Stomach smooth muscle (tissue), 2 donors: ENCODE measurements around the gene RAPGEFL1.

ENCODE experiments used
- H3K27ac ChIP-seq: one replicate; pipeline ENCODE4 v1.7.0; 2013; ENCODE audit warnings: mild to moderate bottlenecking, low read length, inconsistent platforms
- H3K27me3 ChIP-seq, 2 donors: one replicate each; pipeline ENCODE4 v1.7.0; 2013; ENCODE audit warnings: low read length in 2 of 2; ENCODE audit not compliant: insufficient read depth in 2 of 2, control insufficient read depth in 1 of 2
- H3K36me3 ChIP-seq, 2 donors: one replicate each; pipeline ENCODE4 v1.7.0; 2013; ENCODE audit warnings: low read length in 2 of 2; ENCODE audit not compliant: control insufficient read depth in 2 of 2, insufficient read depth in 2 of 2
- H3K4me1 ChIP-seq: one replicate; pipeline ENCODE4 v1.7.0; 2013; ENCODE audit warnings: low read length; ENCODE audit not compliant: control insufficient read depth, insufficient read depth
- H3K4me3 ChIP-seq, 2 donors: one replicate each; pipeline ENCODE4 v1.7.0; 2013; ENCODE audit warnings: low read length in 2 of 2
- H3K9ac ChIP-seq, 2 donors: one replicate each; pipeline ENCODE4 v1.7.0; 2013; ENCODE audit warnings: low read length in 2 of 2, mild to moderate bottlenecking in 1 of 2
- H3K9me3 ChIP-seq, 2 donors: one replicate each; pipeline ENCODE4 v1.7.0; 2013; ENCODE audit warnings: low read length in 2 of 2; ENCODE audit not compliant: control insufficient read depth in 2 of 2
- donor health status: healthy.
- donor health status: Pancreatic carcinoma.

RAPGEFL1 gene

DNA sequence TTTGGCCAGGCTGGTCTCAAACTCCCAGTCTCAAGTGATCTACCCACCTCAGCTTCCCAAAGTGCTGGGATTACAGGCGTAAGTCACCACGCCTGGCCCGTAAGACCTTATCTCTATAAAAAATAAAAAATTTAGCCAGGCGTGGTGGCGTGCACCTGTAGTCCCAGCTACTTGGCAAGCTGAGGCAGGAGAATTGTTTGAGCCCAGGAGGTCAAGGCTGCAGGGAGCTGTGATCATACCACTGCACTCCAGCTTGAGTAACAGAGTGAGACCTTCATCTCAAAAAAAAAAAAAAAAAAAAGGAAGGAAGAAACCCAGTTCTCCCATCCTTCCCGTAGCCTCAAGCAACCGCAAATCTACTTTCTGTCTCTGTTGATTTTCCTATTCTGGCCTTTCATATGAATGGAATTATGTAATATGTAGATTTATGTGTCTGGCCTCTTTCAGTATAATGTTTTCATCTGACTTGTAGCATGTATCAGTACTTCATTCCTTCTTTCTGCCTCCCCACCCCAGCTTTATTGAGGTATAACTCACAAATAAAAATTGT, 25.8 kb upstream of the RAPGEFL1 start:
- Histone ChIP-seq H3K27ac (no peak overlapping the region), H3K27me3 (no peaks in the 10 kb centered on the region), H3K9ac (no peak overlapping the region), H3K36me3 (peaks cover 30 to 31% of the 10 kb centered on the region in 2 donors), H3K4me1 (peaks cover under 1% of the 10 kb centered on the region), H3K9me3 (no peaks in the 10 kb centered on the region), H3K4me3 (no peak overlapping the region)

DNA sequence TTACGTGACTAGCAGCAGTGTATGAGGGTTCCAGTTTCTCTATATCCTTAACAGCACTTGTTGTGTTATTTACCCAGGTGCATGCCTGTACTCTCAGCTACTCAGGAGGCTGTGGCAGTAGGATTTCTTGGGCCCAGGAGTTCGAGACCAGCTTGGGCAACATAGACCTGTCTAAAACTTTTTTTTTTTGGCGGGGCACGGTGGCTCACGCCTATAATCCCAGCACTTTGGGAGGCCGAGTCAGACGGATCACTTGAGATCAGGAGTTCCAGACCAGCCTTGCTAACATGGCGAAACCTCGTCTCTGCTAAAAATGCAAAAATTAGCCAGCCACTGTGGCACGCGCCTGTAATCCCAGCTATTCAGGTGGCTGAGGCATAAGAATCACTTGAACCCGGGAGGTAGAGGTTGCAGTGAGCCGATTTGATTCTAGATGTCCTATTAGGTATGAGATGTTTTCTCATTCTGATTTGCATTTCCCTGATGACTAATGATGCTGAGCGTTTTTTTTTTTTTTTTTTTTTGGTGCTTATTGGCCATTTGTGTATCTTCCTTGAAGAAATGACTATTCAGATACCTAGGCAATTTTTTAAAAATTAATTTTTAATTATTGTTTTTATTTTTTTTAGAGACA, 23.6 kb upstream of the RAPGEFL1 start:
- Histone ChIP-seq H3K4me1 (peaks cover 3% of the 10 kb centered on the region), H3K4me3 (no peak overlapping the region), H3K9ac (no peak overlapping the region), H3K27ac (no peak overlapping the region), H3K27me3 (no peaks in the 10 kb centered on the region), H3K36me3 (peaks cover 25 to 26% of the 10 kb centered on the region in 2 donors), H3K9me3 (no peaks in the 10 kb centered on the region)

DNA sequence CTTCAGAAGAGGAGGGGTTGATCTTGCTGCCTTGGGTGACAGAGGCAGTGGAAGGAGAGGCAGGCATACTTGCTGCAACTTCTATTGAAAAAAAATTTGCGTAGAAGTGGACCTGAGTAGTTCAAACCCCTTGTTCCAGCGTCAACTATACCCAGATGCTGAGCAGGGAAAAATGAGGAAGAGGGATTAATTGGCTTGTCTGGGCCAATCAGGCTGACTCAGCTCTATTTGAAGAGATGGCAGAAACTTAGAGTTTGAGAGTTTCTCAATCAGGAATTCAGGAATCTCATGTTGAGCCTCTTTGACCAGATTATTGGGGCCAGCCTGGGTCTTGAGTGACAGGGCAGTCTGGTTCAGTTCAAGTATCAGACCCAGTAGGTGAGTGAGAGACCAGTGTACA, 19.3 kb upstream of the RAPGEFL1 start:
- H3K27me3 ChIP-seq: no peaks in the 10 kb centered on the region
- no peak overlapping the region for H3K27ac ChIP-seq
- H3K9me3 ChIP-seq: no peaks in the 10 kb centered on the region
- H3K36me3 ChIP-seq: peaks cover 23% of the 10 kb centered on the region in 2 donors
- peaks cover 3% of the 10 kb centered on the region for H3K4me1 ChIP-seq
- H3K9ac ChIP-seq: no peak overlapping the region
- no peak overlapping the region for H3K4me3 ChIP-seq

DNA sequence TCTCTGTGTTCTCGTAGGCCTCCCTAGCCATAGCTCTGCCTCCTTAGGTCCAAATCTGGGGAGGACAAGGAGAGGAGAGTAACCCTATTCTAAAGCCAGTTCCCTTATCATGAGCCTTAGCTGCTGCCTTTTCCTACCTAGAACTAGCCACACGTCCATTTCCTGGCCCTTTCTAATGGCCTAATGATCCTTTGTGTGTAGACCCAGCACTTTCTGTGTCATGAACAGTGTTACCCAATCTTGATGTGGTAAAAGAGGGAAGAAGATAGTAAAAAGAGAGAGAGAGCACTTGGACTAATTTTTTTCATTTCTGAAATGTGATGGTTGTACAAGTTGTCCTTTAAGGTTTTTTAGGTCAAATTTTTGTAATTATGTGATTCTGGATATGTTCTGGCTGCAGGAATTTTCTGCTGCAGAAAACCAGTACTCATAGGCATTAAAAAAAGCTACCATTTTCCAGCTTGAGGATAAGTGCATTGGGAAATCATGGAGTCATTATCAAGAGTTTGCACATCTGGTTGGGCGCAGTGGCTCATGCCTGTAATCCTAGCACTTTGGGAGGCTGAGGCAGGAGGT, 18.7 kb upstream of the RAPGEFL1 start:
- Histone ChIP-seq H3K4me3 (no peak overlapping the region), H3K27ac (no peak overlapping the region), H3K27me3 (no peaks in the 10 kb centered on the region), H3K4me1 (peaks cover 3% of the 10 kb centered on the region), H3K36me3 (peaks cover 26 to 29% of the 10 kb centered on the region in 2 donors), H3K9me3 (no peaks in the 10 kb centered on the region), H3K9ac (no peak overlapping the region)

DNA sequence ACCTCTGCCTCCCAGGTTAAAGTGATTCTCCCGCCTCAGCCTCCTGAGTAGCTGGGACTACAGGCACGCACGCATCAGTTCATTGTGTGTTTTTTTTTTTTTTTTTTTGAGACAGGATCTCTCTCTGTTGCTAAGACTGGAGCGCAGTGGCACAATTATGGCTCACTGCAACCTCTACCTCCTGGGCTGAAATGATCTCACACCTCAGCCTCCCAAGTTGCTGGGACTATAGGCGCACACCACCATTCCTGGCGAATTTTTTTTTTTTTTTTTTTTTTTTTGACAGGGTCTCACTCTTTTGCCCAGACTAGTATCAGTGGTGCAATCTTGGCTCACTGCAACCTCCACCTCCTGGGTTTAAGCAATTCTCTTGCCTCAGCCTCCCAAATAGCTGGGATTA, 17.8 kb upstream of the RAPGEFL1 start:
- no peak overlapping the region for H3K4me3 ChIP-seq
- H3K9me3 ChIP-seq: no peaks in the 10 kb centered on the region
- H3K27ac ChIP-seq: no peak overlapping the region
- no peak overlapping the region for H3K9ac ChIP-seq
- peaks cover 3% of the 10 kb centered on the region for H3K4me1 ChIP-seq
- H3K27me3 ChIP-seq: no peaks in the 10 kb centered on the region
- H3K36me3 ChIP-seq: peaks cover 29 to 36% of the 10 kb centered on the region in 2 donors

DNA sequence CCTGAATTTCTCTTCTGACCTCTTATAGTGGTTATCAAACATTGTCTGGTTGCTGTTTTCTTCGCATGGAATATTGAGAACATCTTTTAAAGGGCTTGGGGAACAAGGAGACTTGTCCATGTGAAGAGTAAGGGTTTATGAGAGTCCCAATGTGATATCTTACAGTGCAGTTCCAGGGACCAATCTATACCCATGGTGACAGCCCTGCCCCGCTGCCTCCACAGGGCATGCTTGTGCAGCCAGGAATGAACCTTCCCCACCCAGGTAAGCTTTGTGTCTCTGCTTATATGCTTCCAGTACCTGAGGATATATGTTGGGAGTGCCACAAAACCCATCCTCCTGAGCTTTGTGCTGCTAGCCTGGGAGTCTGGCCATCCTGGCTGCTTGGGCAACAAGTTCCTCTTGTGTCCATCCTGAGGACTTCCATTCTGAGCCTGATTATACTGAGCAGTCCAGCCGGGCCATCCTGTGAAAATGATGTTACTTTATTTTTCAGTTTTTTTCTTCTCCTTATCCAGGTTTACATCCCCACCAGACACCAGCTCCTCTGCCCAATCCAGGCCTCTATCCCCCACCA, 9.5 kb upstream of the RAPGEFL1 start:
- Histone ChIP-seq H3K4me1 (peaks cover 8% of the 10 kb centered on the region), H3K36me3 (peaks cover 55 to 59% of the 10 kb centered on the region in 2 donors), H3K27ac (peak overlapping the region; percentile 18), H3K9ac (no peak overlapping the region), H3K27me3 (no peaks in the 10 kb centered on the region), H3K9me3 (no peaks in the 10 kb centered on the region), H3K4me3 (no peak overlapping the region)

DNA sequence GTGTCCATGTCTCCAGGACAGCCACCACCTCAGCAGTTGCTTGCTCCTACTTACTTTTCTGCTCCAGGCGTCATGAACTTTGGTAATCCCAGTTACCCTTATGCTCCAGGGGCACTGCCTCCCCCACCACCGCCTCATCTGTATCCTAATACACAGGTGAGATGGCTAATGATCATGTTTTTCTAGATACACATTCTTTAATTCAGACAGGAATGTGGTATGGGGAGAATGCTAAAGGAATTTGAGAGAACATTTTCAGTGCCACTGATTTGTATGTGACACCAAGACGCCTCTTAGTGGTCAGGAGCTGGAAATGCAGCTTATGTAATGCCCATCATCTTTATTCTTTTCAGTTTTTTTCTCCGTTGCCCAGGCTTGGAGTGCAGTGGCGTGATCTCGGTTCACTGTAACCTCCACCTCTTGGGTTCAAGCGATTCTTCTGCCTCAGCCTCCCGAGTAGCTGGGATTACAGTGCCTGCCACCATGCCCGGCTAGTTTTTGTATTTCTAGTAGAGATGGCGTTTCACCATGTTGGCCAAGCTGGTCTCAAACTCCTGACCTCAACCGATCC, 8.9 kb upstream of the RAPGEFL1 start:
- Histone ChIP-seq H3K4me3 (no peak overlapping the region), H3K36me3 (peaks cover 53 to 55% of the 10 kb centered on the region in 2 donors), H3K27me3 (no peaks in the 10 kb centered on the region), H3K27ac (peak overlapping the region; percentile 18), H3K9me3 (no peaks in the 10 kb centered on the region), H3K4me1 (peaks cover 8% of the 10 kb centered on the region), H3K9ac (no peak overlapping the region)

DNA sequence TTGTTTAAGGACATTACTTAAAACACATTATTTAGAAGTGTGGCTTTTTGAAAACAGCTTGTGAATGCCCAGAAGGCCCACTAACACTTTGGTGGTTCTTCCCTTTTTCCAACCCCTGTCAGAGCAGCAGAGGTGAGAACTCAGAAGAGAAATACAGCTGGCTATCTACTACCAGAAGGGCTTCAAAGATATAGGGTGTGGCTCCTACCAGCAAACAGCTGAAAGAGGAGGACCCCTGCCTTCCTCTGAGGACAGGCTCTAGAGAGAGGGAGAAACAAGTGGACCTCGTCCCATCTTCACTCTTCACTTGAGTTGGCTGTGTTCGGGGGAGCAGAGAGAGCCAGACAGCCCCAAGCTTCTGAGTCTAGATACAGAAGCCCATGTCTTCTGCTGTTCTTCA, 6.9 kb upstream of the RAPGEFL1 start:
- Histone ChIP-seq H3K9me3 (no peaks in the 10 kb centered on the region), H3K27me3 (no peaks in the 10 kb centered on the region), H3K4me3 (no peak overlapping the region), H3K36me3 (peaks cover 49 to 57% of the 10 kb centered on the region in 2 donors), H3K9ac (no peak overlapping the region), H3K27ac (no peak overlapping the region), H3K4me1 (peaks cover 8% of the 10 kb centered on the region)

DNA sequence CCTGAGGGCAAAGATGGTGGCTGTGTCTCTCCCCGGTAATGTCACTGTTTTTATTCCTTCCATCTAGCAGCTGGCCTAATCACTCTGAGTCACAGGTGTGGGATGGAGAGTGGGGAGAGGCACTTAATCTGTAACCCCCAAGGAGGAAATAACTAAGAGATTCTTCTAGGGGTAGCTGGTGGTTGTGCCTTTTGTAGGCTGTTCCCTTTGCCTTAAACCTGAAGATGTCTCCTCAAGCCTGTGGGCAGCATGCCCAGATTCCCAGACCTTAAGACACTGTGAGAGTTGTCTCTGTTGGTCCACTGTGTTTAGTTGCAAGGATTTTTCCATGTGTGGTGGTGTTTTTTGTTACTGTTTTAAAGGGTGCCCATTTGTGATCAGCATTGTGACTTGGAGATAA, 5.5 kb upstream of the RAPGEFL1 start:
- Histone ChIP-seq H3K9me3 (no peaks in the 10 kb centered on the region), H3K9ac (no peak overlapping the region), H3K4me1 (peaks cover 9% of the 10 kb centered on the region), H3K36me3 (peaks cover 50 to 59% of the 10 kb centered on the region in 2 donors), H3K4me3 (no peak overlapping the region), H3K27me3 (no peaks in the 10 kb centered on the region), H3K27ac (no peak overlapping the region)

DNA sequence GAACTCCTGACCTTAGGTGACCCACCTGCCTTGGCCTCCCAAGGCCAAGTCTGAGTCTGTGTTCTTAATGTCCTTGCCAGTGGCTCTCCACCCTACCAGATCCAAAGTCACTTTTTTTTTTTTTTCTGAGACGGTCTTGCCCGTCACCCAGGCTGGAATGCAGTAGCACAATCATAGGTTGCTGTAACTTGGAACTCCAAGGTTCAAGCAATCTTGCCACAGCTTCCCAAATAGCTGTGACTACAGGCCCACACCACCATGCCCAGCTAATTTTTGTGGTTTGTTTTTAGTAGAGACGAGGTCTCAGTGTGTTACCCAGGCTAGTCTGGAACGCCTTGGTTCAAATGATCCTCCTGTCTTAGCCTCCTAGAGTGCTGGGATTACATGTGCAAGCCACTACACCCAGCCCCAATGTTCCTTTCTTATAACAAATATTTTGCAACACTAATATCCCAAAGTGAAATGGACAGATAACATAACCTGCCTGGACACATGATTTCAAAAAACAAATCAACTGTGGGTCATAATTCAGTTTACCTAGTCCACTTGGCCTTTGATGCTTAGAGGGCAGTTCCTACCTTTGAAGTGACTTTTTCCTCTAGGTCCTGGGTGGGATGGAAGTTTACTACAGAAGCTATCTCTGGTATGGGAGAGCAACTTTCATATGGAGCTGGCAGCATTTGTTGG, 4.0 kb upstream of the RAPGEFL1 start:
- H3K27ac ChIP-seq: no peak overlapping the region
- no peaks in the 10 kb centered on the region for H3K9me3 ChIP-seq
- peaks cover 39 to 44% of the 10 kb centered on the region in 2 donors for H3K36me3 ChIP-seq

More for the DNA sequence above, 4.0 kb upstream of the RAPGEFL1 start:
- peaks cover 14% of the 10 kb centered on the region for H3K4me1 ChIP-seq
- H3K4me3 ChIP-seq: no peak overlapping the region
- no peaks in the 10 kb centered on the region for H3K27me3 ChIP-seq
- no peak overlapping the region for H3K9ac ChIP-seq
